GM18951 (cell line): ENCODE measurements around the gene ADD2.

Source experiments
- POLR2A ChIP-seq: IDR thresholded peaks from 4 replicates; pipeline ENCODE4 v1.6.1; 2011; ENCODE audit warnings: mild to moderate bottlenecking; ENCODE audit not compliant: insufficient read length, insufficient read depth; ENCODE audit errors: extremely low read depth
- in situ Hi-C: fragments of 300-500 bp; cut with MboI; formaldehyde crosslinking; loops from one replicate; pipeline ENCODE4 v1.12.0; 2022; ENCODE audit warnings: low sequenced_read_pairs, mixed read lengths, inconsistent platforms; ENCODE audit not compliant: unreplicated experiment

Gene ADD2

DNA sequence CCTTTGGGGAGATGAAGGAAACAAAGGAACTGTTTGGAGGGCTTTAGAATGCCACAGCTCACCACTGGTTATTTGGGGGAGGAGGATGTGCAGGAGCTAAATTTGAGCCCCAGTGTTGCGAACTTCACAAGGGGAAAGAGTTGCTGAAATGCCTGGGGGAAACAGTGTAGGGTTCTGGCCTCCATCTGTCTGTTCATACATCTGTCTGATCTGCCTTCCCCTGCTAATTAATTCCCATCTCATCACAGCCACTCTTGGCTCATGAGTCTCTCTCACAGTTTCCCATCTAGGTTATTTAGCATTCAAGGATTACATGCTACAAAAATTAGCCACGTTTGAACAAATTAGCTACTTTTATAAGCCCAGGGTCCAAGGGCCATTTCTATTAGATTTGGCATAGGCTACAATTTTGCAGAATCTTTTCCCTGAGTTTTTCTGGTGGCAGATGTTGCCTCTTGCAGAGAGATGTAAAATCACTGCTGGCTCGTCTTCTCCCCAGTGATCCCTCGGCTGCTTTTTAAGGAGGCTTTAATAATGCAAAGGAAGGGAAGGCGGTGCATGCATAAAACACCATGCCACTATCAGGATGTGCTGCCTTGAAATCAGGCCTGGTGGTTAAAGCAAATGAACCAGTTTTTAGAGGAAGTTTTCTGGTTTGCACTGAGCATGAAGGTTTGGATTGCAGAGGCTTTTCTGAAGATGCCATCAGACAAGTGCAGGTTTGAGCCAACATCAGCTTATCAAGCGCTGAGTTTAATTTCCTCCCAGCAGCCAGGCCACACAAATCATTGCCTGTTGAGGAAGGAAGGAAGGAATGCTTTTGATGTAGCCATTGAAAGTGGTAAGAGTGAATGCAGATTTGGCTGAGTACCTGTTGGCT, 35.0 kb downstream of the ADD2 start:
- no peak for TF ChIP-seq POLR2A
- in situ Hi-C loops: no loop called here

DNA sequence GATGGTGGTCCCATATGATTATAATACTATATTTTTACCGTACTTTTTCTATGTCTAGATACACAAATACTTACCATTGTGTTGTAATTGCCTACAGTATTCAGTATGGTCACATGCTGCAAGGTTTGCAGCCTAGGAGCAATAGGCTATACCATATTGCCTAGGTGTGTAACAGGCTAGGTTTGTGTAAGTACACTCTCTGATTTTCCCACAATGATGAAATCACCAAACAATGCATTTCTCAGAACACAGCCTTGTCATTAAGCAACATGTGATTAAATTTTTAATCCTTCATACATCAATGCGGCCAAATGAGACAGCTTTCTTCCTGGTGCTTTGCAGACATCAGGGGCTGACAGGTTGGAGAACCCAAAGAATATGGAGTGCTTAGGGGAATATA, 37.3 kb downstream of the ADD2 start:
- no peak for TF ChIP-seq POLR2A
- in situ Hi-C loops: no loop called here

DNA sequence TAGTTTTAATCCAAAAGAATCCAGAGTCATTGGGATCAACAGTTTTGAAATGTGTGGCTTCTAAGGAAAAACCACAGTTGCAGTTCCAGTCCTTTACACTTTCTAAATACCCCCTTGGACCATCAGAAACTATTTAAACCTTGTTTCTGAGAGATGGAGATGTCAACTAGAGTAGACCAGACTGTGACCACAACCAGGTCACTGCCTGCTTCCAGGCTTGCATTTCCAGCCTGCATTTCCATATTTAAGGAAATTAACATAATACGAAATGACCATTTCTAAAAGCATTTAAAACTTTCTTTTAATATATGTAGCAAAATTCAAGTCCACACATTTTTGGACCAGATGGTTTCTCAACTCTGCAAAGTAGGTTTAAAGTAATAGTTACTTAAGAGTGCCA, 38.4 kb downstream of the ADD2 start:
- in situ Hi-C loops: no loop called here
- TF ChIP-seq POLR2A: no peak

DNA sequence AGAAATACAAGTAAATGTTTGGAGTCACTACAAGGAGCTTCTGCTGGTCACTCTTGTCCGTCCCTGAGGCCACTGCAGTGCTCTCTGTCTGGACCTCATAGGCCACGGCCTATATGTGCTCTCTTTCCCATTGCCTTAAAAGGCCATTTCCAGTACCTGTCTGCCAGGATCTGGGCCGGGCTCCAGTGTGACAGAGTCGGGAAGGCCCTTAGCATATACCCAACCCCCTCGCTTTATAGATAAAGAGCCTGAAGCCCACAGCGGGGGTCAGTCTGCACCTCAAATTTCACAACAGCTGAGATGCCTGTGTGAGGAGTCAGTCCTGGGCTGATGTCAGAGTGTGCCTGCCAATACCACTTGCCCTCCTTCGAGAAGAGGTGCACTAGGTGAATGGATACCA, 39.9 kb downstream of the ADD2 start:
- TF ChIP-seq POLR2A: no peak
- in situ Hi-C loops: no loop called here

DNA sequence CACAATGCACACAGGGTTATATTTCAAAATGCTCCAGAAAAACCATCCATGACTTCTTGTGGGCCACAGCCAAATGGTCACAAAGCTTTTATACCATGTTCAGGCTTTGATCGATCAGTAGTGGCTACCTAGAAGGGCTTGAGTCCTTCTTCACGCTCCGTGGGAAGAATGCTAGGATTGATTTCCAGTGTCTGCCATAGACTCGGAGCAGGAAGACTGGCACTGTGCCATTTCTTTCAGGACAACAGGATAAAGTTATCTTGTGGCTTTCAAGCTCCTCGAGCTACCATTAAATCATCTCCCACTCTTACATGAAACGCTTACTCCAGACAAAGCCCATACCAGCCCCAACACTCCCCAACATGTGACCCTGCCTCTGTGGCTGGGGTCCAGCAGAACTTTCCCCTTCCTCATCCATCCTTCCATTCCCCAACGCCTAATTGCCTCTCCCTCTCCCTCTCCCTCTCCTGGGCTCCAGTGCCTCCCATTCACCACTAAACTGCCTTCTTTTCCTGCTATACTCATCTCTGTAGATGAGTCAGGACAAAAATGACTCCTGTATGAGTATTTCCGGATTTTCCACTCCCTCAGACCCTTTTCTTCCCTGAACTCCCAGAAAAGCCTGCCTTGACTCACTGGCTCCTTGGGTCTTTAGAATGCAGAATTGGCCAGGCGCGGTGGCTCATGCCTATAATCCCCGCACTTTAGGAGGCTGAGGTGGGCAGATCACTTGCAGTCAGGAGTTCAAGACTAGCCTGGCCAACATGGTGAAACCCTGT, 40.9 kb downstream of the ADD2 start:
- no peak for TF ChIP-seq POLR2A
- in situ Hi-C loops: no loop called here

DNA sequence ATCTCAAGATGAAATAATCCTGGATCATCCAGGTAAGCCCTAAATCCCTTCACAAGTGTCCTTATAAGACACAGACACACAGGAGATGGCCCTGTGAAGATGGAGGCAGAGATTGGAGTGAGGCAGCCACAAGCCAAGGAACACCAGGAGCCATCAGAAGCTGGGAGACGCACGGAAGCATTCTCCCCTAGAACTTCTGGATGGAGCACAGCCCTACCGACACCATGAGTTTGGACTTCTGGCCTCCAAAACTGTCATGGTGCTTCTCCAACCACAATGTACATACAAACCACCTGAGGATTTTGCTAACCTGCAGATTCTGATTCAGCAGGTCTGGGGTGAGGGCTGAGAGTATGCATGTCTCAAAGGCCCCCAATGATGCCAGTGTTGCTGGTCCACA, 42.5 kb downstream of the ADD2 start:
- no peak for TF ChIP-seq POLR2A

DNA sequence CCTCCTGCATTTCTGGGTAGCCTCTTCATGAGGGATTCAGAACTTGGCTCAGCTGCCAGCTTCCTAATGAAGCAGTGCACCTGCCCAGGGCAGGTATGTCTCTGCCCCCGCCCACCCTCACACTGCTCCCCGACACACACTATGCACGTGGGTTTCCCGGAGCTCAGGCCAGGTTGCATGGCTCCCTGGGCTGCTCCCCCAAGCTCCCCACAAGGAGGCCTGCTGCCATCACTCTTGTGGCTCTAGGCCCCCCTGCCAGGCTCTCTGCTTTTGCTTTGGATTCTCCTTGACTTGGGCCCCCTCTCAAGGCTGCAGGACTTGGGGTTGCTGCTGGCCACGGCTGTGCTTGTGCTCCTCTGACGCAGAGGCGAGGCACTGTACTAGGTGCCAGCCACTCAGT, 43.6 kb downstream of the ADD2 start:
- in situ Hi-C loops: no loop called here
- no peak for TF ChIP-seq POLR2A

More for the DNA sequence above, 42.5 kb downstream of the ADD2 start:
- in situ Hi-C loops: no loop called here

DNA sequence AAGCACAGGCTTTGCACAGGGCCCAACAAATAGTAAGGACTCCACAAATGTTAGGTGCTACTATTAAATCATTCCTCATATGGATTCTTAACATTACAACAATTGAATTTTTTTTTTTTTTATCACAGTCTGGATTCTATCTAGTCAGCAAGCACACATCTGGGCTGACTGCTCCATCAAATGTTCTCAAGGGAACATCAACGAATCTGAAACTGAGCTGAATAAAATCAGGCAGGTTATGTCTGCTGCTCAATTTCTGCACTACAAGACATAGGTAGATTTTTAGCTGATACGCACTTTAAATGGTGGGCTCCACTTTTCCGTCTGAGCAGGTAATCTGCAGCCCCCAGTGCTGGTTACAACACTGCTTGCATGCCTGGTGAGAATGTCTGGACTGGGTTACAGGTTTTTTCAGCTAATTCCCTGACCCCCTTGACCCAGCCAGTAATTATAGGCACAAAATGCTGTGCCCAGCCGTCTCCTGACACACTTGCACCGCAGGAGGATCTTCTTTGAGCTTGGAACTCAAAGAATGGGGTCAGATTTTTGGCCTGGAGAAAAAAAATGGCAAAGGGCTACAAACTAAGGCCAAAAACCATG, 44.6 kb downstream of the ADD2 start:
- TF ChIP-seq POLR2A: no peak
- in situ Hi-C loops: no loop called here

DNA sequence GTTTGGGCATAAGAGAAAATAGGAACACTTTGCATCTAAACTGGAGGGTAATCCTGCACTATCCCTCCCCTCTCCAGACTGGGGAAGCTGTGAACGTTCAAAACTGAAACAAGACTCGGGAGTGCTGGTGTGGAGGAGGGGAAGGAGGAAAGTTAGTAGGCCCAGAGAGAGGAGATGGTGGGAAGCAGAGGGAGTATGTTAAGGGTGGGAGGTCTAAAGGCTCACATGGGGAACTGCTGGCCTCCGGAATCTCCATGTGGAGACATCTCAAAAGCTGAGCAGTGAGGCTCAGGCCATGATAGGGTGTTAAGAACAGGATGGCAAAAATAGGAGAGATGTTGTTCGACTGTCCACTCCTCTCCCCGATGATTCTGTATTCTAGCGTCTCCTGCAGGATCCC, 47.9 kb downstream of the ADD2 start:
- TF ChIP-seq POLR2A: no peak
- in situ Hi-C loops: no loop called here

DNA sequence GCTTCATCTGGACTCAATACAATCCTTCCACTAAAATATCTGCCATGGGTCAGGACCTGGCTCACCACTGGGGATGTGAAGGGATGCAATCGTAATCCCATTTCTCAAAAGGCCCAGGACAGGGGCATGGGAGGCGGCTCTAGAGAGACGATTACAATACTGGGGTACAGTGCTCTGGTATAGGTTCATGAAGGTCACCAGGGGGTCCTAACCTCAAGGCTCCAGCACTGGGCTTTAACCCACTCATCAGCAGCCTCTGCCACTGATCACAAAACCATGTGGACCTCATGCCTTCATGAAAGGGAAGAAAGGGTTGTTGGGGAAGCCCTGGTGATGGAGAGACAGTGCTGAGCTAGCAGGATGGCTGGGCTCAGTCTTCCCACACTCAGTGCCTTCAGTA, 48.8 kb downstream of the ADD2 start:
- in situ Hi-C loops: no loop called here

DNA sequence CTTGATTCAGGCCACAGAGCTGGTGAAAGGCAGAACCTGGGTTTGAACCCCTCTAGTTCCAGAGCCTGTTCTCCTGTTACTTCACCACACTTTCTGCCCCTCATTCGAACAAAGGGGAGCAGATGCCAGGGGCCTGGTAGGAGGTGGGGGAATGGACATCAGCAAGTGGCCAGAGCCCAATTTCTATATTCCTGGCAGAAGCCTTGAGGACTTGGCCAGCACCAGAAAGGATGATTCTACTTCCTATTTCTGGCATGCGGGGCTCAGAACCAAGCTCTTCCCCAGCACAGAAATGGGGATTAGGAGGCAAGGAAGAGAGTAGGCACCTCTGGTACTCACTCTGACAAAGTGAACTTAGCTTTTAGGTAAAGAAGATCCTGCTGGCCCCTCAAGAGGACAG, 49.3 kb downstream of the ADD2 start:
- in situ Hi-C loops: no loop called here

More for the DNA sequence above, 48.8 kb downstream of the ADD2 start:
- no peak for TF ChIP-seq POLR2A

DNA sequence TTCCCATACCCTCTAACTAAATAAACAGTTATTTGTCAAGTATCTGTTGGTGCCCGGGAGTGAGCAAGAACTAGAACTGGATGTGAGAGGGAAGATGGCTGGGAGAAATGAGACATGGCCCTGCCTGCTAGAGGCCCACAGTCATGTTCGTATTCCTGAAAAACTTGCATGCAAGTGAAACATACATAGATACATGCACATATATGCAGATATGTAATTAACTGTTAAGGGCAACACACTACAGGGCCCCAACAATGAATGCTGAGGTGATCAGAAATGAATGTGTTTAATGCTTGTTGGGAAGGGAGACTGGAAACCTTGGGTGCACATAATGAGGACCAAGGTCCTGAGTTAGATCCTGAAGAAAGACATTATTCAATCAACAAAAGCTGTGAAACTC, 49.8 kb downstream of the ADD2 start:
- in situ Hi-C loops: no loop called here
- no peak for TF ChIP-seq POLR2A

More for the DNA sequence above, 49.3 kb downstream of the ADD2 start:
- TF ChIP-seq POLR2A: no peak

DNA sequence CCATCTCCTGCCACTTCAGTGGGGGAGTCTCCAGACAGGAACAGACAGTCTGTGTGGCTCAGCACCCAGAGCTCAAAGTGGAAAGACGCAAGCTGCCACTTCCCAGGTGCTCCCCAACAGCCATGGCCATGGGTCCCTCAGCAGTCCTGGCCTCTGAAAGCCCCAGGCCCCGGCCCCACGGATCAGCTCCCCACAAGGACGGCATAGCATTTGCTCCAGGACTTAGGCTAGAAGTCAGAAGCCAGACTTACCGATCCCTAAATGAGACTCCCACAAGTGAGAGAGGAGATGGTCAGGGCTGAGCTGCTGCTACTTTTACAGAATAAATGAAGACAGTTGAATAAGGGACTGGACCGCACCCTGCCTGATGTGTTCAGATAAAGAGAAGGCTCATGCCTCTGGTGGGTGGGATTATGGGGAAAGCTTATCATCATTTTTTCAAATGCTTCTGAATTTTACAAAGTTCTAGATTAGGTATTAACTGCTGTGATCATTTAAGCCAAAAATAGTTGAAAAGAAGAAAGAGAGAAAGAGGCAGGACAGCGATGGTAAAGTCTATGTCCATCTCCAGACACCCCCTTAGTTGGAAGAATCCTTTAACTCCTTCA, 50.5 kb downstream of the ADD2 start:
- in situ Hi-C loops: no loop called here
- no peak for TF ChIP-seq POLR2A

DNA sequence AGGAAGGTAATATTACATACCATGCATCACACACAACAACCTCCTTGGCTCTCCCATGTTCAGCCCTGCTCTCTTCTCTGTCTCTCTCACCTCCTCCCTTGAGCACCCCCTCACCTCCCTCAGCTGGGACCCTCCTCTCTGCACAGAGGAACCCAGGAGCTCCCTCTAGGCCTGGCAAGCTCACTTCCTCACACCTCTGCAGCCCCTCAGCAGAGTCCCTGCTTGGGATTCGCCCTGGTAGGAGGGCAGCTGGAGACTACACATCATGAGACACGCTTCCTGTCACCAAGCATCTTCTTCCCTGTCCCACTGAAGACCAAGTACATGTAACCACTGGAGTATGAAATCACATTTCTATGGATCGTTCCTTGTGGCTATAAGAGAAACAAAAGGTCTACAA, 51.0 kb downstream of the ADD2 start:
- in situ Hi-C loops: no loop called here
- TF ChIP-seq POLR2A: no peak
